Epithelial cell of prostate (primary cell): Measurements from ENCODE around the gene KRTCAP3.

Experiments used
- DNase-seq: peaks from one replicate; pipeline ENCODE4 v3.0.0-alpha.2; 2011; ENCODE audit warnings: low read depth, low spot score
- H3K27ac ChIP-seq: fragments of 450-650 bp; 2 replicates; pipeline ENCODE4 v1.5.1; 2017; ENCODE audit warnings: mild to moderate bottlenecking

Gene KRTCAP3

GRCh38 chr2:27435628-27436027 is 6.6 kb upstream of the KRTCAP3 start:
- H3K27ac ChIP-seq, result no peak overlapping the region
- DNase-seq, result no peak

GRCh38 chr2:27441226-27441926 is 805 bp upstream of the KRTCAP3 start:
- no peak overlapping the region for H3K27ac ChIP-seq
- DNase-seq, result no peak

GRCh38 chr2:27442920-27443282 is 720 bp downstream of the KRTCAP3 start:
- H3K27ac ChIP-seq, result peak overlapping the region; percentile 40
- no peak for DNase-seq

GRCh38 chr2:27445155-27445554 is 3.0 kb downstream of the KRTCAP3 start:
- peak overlapping the region; percentile 81 for H3K27ac ChIP-seq
- DNase-seq, result no peak

DNA sequence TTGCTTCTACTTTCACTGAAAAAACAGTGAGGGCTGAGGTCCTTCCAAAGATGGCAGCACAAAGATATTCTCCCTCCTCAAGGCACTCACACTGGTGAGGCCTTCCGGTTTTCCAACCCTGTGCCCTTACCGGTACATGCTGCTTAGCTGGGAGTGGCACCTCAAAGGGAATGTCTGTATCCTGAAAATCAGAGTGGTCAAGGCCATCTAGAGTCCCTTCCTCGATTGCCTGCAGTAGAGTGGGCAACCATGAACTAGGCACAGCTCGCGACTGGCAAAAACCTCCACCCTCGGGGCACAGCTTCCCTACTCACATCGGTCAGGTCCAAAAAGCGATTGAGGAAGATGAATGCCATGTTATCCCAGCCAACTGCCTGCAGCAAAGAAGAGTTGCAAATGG is 3.4 kb downstream of the KRTCAP3 start:
- no peak for DNase-seq

DNA sequence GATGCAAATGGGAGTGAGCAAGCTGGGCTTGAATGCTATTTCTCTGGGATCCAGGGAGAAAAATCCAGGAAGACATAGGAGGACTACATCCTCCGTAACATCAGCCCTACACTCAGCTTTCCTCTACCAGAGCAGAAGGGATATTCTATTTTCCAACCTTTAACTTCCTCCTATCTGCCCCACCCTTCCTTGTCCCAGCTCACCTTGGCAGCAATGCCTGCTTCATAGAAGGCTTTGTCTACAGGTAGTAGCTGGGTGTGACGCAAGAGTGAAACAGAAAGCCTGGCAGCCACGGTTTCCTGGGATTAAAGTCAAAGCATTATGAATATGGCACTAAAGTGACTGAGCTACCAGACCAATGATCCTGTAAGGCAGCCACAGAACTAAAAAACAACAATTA is 3.9 kb downstream of the KRTCAP3 start:
- peak; percentile 85 for DNase-seq
- H3K27ac ChIP-seq, result peak overlapping the region; percentile 81

More for the DNA sequence above, 3.4 kb downstream of the KRTCAP3 start:
- peak overlapping the region; percentile 81 for H3K27ac ChIP-seq

DNA sequence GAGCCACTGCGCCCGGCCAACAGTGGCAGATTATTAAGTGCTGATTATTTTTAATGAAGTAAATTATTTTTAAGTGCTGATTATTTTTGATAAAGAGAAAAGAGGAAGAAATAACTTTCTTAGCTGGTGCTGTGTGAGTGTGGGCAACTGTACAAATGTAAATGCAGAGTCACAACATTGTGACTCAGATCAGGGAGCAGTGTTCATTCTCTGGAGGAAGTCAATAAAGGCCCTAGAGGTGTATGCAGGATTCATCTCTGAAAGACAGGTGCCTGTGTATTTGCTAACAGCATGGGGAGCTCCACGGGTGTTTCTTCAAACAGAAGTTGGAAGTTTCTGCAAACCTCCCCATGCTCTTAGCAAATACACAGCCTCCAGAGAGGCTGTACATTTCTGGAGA is 6.2 kb downstream of the KRTCAP3 start:
- DNase-seq, result peak; percentile 16
- peak overlapping the region; percentile 30 for H3K27ac ChIP-seq

- no peak overlapping the region for H3K27ac ChIP-seq
- DNase-seq, result no peak
Observed at GRCh38 chr2:27451095-27451494, 8.9 kb downstream of the KRTCAP3 start.

GRCh38 chr2:27453968-27454367 is 11.8 kb downstream of the KRTCAP3 start:
- no peak for DNase-seq
- no peak overlapping the region for H3K27ac ChIP-seq

DNA sequence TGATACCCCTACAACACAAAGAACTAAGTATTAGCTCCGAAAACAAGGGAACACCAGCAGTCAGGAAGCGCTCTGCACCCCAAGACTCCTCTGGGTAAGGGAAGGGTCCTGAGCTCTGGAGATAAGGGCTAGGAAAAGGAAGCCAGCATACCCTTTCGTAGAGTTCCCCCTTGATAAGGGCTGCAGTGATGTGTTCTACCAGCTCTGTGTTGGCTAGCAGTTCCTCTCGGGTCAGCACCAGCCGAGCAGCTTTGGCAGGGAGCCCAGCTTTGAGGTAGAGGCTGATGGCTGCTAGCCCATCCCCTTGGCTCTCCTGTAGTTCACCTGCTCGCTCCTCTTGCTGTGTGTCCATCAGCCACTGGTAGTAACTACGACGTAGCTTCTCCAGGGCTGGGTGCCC is 18.9 kb downstream of the KRTCAP3 start:
- no peak for DNase-seq
- no peak overlapping the region for H3K27ac ChIP-seq

DNA sequence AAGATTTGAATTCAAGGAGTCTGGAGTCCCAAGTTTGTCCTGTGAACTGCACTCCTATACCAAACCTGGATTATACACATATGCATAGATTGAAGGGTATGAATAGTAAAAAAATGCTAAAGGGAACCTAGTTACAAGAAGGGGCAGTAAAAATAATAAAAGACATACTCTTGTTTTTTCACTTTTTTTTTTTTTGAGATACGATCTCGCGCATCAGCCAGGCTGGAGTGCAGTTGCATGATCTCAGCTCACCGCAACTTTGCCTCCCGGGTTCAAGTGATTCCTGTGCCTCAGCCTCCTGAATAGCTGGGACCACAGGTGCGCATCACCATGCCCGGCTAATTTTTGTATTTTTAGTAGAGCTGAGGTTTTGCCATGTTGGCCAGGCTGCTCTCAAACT is 22.3 kb downstream of the KRTCAP3 start:
- DNase-seq, result no peak
- no peak overlapping the region for H3K27ac ChIP-seq

DNA sequence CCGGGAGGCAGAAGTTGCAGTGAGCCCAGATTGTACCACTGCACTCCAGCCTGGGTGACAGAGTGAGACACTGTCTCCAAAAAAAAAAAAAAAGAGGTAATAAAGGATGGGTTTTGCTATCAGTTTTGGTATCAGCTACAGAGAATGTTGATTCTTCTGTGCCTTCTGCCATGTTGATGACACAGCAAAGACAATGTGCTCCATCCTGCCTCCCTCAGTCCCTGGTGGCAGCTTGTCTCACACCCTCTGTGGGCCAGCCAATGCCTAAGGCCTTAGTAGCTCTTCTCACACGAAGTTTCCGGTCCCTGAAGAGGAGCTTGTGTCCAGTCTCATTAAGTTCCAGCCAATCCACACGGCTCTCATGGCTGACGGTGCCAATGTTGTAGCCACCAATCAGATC is 29.8 kb downstream of the KRTCAP3 start:
- DNase-seq, result no peak
- no peak overlapping the region for H3K27ac ChIP-seq

- H3K27ac ChIP-seq, result no peak overlapping the region
- no peak for DNase-seq
Observed at GRCh38 chr2:27485496-27485895, 43.3 kb downstream of the KRTCAP3 start.

GRCh38 chr2:27489118-27489497 is 46.9 kb downstream of the KRTCAP3 start:
- H3K27ac ChIP-seq, result no peak overlapping the region
- no peak for DNase-seq

DNA sequence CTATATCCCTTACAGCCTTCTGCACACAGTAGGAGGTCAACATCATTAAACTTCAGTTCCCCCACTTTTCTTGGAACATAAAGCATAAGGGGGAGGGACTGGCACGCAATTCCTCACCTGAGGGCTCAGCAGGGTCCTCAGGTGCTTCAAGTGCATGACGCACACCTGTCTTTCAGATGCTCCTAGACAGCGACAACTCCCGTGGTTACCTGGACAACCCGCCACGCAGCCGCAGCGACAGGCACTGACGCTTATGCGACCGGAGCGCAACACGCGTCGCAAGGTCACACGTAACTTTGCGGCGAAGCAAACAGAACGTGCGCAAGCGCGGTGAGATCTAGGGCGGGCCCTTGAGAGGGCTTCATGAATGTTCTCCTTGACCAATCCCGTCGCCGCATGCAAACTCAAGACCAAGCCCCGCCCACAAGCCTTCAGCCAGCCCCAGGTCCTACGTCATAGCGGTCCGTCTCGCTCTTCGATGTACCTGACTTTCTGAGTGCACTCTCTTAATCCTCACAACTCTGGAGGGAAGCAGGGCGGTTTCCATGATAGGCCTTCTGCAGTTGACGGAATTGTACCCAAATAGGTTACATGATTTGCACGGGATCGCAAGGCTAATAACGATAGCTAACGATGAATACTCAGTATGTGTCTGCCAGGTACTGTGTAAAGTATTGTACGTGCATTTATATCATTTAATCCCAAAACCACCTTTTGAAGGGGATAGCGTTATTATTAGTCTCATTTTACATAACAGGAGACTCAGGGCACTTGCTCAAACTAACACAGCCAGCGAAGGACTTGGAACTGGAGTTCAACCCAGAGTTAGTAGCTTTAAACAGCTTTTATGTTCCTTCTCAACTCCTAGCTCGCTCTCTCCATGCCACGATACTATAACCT is 47.6 kb downstream of the KRTCAP3 start, which contains the start of gene IFT172:
Gene IFT172, minus strand, starts transcription at position 246 of the 900 bp plus-strand sequence. Its CDS starts 90 bp downstream, at position 156.
- peak; percentile 97 for DNase-seq

GRCh38 chr2:27492557-27492956 is 50.4 kb downstream of the KRTCAP3 start:
- DNase-seq, result no peak
- no peak overlapping the region for H3K27ac ChIP-seq

More for the DNA sequence above, 47.6 kb downstream of the KRTCAP3 start, which contains the start of gene IFT172:
- peak within 1 kb of the TSS; percentile 44 for H3K27ac ChIP-seq

DNA sequence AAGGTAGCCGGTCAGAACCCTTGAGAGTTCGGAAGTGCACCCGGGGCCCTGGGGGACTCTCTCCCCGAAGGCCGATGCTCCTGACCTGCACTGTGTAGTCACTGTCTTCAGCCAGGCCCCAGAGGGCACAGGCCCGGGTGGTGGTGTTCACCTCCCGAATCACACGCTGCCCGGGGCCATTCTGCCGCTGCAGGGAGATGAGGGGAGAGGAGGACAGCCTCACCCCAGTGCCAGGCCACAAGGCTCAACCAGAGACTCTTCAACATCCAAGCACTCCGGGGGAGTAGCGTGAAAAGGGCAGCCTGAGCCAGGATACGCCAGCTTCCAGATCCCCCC is 51.7 kb downstream of the KRTCAP3 start:
- DNase-seq, result no peak

More for the DNA sequence above, 51.7 kb downstream of the KRTCAP3 start:
- no peak overlapping the region for H3K27ac ChIP-seq
